ENCODE data around the gene NPC1.
A peak's percentile ranks its signal among the peaks of the same experiment; 100 is the strongest.
"Not testable (repeated sequence)": the region's sequence is repeated elsewhere in the genome, so short reads cannot be mapped to it uniquely, and the experiment has no call there.

NPC1 gene

DNA sequence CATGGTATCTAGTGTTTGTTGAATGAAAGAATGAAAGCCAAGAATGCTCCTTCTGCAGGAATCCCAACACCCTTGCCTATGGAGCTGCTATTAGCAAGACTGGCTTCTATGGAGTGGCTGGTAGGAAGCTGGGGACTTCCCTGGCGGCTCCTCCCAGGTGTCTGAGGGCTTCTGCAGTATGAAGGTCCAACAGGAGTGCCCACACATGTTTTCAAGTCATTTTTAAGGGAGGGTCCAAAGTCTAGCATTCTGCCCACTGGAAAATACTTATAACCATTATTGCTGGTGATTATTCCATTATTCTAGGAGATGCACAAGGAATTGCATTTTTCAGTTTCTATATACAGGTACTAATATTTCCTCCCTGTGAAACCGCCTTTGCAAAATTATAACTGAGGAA lies 21.9 kb upstream of the NPC1 start:
- DNase-seq = no peak

DNA sequence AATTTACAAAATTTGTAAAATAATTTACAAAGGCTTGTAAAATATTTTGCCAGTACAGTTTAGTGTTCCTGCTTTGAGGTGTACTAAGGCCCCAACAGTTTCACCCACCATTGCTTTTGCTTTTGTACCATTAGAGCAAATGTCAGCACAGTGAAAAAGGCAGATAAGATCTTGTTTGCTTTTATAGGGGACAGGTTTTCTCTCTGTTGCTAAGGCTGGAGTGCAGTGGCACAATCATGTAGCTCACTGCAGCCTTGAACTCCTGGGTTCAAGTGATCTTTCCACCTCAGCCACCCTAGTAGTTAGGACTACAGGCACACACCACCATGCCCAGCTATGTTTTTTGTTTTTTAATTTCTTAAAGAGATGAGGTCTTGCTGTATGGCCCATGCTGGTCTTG lies 19.6 kb upstream of the NPC1 start:
- no peak for DNase-seq

DNA sequence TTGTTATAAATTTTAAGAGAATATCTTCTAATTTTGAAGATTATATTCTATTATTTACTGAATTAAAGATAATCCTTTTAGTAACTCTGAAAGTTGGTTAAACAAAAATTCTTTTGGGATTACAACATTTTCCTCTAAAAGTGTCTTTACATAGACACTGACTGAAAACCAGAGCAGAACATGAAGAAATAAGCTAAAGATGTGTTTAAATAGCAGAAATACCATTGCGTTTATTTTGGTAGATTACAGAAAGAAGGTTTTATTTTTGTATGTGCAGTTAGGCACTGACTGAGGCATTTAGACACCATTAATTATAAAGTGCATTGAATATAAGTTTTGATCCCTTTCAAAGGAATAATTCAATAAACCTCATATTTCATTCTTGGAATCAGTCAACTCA lies 13.5 kb upstream of the NPC1 start:
- DNase-seq = no peak

DNA sequence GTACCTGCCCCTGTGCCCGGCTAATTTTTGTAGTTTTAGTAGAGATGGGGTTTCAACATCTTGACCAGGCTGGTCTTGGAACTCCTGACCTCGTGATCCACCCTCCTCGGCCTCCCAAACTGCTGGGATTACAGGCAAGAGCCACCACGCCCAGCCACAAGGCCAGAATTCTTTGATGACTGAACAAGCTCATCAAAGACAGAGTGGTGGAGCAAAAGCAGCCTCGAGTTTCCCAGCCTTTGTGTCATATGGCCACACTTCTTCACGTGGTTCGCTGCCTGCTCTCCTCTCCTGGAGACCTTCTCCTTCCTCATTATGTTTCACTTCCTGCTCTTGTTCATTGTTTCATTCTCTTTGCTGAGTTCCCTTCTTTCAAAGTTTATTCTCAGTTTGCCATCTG lies 9.9 kb upstream of the NPC1 start:
- DNase-seq = no peak

DNA sequence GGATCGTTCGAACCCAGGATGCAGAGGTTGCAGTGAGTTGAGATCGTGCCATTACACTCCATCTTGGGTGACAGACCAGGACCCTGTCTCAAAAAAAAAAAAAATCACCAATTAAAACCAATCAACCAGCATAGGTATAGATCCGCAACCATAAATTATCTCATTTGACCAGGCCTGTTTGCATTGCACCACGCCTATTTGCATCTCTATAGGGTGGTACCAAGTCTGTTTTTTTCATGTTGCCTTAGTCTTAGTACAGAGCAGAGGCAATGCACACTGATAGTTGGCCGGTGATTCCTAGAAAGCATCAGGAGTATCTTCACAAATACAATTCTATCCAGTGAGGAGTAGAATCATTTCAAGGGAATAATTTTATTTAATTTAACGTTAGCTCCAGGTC lies 9.3 kb upstream of the NPC1 start:
- DNase-seq = no peak

DNA sequence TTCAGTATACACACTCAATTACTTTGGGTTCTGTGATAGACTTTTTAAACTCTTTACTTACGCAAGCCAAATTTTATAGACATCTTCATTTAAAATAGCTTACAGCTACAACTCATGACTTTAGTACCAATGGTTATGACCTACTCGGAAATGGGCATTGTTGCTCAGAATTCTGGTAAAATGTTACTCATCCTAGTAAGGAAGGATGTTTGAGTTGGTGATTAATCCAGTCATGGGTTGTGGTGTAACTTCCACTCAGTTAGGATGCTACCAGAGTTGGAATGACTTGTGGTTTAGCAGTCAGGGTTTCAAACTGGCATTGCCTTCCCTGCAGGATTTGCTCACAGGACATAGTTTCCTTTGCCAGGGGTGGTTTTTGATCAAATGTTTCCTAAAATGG lies 7.4 kb upstream of the NPC1 start:
- DNase-seq = no peak

DNA sequence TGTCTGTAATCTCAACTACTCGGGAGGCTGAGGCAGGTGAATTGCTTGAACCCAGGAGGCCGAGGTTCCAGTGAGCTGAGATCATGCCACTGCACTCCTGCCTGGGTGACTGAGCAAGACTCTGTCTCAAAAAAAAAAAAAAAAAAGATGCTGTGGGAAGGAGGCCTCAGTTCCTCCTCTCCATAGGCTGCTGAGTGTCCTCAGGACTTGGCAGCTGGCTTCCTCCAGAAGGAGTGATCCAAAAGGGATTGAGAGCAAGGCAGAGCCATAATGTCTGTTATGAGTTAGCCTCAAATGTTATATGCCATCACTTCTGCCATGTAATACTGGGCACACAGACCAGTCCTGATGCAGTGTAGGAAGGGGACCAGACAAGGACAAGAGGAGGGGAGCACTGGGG lies 6.6 kb upstream of the NPC1 start:
- no peak for DNase-seq

DNA sequence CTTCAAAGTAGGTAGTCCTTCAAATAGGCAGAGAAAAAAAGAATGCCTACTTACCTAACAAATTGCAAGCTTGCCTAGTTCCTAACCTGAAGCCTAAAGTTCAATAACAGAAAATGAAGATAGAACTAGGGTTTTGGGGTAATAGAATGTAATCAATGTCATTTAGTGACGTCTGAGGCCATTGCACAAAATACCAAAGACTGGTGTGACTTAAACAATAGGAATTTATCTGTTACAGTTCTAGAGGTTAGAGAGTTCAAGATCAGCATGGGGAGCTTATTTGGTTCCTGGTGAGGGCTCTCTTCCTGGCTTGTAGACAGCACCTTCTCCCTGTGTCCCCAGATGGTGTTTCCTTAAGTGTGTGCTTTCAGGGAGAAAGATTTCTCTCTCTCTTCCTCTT lies 4.7 kb upstream of the NPC1 start:
- DNase-seq = no peak

DNA sequence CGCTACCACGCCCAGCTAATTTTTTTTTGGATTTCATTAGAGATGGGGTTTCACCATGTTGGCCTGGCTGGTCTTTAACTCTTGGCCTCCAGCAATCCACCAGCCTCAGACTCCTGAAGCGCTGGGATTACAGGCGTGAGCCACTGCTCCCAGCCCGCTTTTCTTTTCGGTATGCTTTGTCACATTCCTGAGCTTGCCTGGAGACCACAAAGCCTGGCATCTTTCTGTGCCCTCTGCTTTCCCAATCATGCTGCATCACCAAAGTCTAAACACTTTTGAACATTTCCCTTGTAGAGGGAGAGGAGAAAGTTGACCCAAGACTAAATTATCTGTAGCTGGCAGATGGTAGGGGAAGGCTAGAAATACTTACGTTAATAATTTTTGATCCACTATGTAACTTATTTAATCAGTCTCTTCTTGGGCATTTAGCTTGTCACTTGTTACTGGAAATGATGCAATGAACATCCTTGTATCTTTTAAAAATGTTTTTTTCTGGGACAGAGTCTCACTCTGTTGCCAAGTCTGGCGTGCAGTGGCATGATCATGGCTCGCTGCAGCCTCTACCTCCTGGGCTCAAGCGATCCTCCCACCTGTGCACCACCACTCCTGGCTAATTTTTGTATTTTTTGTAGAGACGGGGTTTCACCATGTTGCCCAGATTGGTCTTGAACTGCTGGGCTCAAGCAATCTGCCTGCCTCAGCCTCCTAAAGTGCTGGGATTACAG lies 2.7 kb upstream of the NPC1 start:
- DNase-seq = no peak

DNA sequence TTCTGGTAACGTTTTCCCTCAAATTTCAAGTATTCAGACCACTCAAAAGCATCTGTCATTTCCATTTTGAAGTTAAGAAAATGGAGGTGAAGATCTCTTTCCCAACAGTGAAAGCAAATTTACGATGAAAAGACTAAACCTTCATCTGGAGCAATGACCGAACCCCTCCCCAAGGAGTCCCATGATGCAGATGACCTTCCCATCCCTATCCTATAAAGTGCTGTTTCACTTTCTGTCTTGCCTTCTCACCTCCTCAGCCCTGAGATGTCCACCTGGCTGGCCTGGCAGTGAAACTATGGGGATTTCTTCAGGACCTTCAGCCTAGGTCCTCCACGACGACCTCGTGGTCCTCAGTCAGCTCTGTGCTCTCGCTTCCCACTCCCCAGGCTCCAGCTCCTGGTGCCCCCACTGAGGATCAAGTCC lies 925 bp upstream of the NPC1 start:
- DNase-seq = no peak

DNA sequence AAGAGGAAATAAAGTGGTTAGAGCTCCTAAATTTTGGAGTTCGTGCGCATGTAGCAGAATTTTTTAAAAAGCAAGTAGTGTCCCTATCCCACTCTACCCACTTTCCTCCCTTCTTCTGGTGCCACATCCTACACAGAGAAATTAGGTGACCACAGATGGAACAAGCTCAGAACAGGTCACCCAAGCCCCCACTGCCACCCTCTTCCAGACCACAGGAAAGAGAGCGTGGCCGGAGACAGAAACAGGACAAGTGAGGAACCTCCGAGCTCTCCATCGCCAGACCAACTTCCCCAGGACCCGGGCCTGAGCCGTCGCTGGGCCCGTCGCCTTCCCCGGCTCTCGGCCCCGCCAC lies 433 bp downstream of the NPC1 start:
- DNase-seq = no peak

DNA sequence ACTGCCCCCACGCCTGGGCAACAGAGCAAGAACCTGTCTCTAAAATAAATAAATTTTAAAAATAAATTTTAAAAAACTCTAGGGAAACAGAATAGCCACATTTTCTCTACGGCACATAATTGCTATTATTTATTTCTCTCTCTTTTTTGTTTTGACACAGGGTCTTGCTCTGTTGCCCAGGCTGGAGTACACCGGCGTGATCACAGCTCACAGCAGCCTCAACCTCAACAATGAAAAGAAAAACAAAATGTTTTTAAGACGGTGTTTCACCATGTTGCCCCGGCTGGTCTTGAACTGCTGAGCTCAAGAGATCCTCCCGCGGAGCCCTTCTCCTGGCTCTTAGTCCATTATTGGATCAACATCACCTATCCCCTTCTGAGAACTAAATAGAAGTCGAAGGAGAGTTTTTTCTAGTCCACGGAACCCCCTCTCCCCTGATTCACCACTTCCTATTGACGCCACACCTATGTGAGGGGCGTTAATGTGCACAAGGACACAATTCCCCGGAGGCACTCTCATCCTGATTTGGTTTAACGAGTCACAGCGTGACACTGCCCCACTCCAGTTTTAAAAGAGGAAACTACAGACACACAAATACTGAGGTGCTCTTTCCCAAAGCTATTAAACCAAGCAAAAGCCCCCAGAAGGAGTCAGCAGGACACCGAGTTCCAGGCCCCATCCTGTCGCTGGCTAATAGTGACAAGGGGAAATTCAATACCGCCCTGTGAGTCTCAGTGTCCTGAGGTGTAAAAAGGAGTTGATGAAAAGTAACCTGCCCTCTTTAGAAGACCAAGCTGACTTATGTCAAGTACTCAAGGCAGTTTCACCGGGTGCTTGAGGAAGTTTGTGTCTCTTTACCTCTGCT lies 1.1 kb downstream of the NPC1 start:
- DNase-seq = peak; percentile 64

DNA sequence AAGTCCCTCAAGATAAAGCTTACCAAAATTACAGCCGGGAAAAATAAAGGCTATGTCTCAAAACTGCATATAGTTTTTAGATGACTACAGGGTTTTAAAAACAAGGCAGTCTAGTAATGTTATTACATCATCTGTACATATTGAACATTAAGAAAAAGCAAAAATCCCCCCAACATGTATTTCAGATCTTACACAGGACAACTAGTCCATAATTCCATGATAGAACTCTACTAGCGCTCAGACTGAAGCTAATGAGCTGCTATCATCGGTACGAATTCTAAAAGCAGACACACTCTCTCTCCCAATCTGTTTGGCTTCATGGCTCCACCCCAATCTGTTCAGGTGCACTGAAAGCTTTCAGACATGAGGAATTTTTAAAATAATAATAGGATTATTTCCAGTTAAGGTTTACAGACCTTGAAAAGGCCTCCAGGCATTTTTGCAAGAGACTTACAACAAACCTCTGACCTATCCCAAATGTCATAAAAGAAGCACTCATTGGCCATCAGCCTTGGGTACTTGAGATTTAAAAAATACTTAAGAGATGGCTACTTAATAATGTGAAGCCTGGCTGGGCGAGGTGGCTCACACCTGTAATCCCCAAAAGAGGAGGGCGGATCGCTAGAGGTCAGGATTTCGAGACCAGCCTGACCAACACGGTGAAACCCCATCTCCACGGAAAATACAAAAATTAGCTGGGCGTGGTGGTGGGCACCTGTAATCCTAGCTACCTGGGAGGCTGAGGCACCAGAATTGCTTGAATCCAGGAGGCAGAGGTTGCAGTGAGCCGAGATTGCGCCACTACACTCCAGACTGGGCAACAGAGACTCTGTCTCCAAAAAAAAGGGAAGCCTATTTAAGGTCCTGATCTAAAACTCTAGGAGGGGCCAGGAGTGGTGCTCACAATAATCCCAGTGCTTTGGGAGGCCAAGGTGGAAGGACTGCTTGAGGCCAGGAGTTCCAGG lies 2.0 kb downstream of the NPC1 start:
- DNase-seq = no peak

DNA sequence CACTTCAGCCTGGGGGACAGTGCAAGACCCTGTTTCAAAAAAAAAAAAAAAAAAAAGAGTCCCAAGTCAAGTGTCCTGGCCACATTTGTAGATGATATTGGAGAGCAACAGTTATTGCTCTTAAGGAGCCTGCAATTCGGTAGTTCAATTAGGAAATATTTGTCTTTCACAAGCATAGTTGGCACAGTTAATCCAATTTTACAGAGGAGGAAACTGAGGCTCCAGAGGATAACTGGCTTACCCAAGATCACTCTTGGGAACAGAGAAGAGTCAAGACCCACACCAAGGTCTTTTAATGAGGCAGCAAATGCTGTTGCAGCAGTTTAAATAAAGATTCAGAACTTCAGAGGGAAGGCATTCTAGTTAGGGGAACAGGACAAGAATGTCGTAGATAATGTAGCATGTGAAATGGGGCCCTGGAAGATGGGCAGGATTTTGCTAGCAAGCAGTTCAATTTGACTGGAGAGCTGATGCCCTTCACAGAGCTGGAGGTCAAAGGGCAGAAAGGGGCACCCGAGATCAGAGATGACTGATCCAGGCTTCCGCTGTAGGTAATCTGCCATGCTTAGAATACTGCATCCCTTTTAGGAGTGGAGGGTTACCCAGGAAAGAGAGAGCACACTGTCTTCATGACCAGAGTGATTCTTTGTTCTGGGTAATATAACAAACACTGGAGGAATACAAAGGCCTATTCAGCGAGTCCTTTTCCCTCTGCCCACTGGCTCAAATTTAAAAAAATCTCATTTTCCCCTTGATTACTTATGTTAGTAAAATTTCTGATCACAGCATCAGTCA lies 3.0 kb downstream of the NPC1 start:
- DNase-seq = no peak

DNA sequence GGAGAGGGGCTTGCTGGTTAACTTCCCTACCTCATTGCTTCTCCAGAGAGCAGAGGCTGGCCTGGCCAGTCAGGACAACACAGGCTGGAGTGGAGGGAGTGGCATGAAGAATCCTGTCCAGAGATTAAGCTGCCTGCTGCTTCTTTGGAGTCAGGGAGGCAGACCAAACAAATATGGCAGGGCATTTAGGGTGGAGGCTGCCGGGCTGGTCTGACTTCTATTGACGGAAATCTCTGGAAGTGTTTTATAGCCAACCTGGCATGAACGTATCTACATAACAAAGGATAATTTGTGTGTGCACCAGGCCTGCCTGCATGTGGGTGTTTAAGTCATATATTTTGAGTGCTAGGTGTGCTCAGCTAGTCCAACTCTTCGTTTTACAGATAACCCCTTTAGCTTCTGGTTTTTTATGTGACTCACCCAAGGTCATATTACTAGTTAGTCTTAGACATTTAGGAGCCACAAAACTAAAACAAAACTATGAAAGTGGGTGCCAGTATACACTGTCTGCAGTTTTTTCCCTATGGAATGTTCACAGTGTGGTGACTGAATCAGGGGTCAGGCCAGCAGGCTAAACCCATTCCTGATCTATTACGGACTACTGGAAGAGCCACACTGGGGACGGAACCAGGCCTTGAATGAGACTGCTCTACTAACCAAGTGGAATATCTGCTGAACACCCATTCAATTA lies 5.5 kb downstream of the NPC1 start:
- DNase-seq = no peak

DNA sequence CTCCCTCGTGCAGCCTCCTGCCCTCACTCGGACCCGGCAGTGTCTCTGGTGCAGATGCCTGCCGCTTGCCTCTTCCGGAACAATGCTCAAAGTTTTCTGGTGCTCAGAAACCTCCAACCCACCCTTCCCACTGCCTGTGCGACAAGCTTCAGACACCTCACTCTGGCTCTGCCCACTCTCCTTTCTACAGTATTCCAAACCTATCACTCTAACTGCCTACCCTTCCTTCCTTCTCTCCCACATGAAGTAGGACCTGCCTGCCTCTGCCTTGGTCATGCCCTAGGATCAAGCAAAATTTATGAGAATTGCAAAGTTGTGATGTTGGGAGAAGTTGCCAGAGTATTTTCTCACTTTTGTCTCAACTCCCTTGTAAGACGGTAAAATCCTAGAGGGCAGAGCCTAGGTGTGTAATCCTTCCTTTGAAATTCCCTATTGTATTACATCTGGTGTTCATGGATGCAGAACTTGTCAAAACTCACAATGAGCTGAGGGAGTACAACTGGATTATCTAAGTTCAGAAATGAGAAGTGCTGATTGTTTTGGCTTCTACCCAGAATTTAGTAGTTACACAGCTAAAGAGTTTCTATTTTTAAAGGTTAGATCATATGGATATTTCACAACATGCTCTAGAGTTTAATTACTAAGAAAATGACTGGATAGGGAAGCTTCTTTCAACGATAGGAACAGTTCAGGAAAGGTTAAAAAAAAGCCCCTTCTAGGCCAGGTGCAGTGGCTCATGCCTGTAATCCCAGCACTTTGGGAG lies 7.2 kb downstream of the NPC1 start:
- DNase-seq = no peak

DNA sequence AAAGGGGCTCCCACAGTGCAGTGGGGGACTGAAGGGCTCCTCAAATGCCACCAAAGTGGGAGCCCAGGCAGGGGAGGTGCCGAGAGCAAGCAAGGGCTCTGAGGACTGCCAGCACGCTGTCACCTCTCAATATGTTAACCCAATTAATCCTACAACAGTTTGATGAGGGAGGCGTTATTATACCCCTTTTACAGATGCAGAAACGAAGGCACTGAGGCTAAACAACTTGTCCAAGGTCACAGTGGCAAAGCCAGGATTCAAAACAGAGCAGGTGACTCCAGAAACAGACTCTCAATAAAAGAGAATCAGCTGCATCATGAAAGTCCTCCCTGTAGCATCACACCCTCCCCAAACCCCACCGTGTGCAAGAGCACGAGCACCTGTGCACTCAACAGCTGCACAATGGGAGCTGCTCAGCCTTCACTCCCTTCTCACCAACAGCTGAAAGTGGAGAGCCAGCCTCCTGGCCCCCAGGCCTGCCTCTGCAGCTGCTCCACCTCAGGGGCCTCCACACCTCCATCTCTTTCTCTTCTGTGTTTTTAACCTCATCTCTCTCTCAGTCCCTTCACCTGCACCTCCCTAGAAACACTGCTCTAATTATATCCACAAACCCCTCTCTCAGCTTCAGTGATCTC lies 8.1 kb downstream of the NPC1 start:
- DNase-seq = no peak

DNA sequence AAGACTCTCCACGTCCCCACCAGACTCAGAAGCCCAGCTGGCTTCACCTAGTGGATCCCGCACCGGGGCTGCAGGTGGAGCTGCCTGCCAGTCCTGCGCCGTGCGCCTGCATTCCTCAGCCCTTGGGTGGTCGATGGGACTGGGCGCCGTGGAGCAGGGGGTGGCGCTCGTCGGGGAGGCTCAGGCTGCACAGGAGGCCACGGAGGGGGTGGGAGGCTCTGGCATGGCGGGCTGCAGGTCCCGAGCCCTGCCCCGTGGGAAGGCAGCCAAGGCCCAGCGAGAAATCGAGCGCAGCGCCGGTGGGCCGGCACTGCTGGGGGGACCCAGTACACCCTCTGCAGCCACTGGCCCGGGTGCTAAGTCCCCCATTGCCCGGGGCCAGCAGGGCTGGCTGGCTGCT lies 8.8 kb downstream of the NPC1 start:
- not testable (repeated sequence) for DNase-seq

DNA sequence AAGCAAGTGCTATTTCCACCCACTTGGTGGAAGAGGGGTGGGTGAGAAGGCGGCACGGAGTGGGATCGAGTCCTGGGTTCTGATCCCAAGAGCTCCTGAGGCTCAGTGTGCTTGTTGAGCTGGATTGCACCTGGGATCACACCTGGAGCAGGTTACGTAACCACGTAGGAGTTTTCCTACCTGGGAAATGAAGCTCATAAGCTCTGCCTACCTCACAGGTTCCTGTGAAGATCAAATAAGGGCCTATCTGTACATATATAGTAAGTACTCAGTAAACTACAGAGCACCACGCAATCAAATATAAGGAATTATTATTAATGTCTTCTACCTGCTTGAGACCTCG lies 11.0 kb downstream of the NPC1 start:
- DNase-seq = no peak

DNA sequence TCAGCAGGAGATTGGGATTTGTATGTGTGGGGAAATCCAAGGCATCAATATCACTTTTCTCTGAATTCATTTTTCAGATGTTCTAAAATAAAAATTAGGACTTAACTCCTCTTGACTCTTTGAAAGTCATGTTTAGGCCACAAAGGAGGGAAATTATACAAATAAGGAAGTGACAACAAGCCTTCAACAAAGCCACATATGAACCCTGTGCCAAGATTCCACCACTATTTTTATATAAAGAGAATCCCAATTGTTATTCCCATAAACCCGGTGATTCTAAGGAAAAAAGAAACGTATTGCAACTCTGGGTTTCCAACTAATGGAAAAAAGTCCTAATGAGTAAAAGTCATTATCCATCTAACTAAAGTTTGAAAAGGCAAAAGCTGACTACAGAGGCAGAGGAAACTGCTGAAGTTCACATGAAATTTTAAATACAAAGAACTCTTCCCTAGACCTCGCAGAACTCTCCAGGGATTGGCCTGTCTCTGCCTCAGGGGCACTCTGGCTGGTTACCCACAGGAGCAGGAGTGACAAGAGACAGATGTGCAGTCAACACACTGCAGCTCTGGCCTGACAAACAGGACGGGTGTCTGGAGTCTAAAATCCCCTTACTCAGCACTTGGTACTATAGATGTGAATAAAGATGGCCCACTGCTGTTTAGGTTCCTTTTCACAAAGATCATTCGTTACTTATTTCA lies 11.5 kb downstream of the NPC1 start:
- no peak for DNase-seq
